Measurements from ENCODE around the gene LAMA5. TPM values are rescaled to one million over a fixed set of nuclear protein-coding genes. Genes with fewer than 3 reads are reported as not detected.
A peak's percentile ranks its signal among the peaks of the same experiment; 100 is the strongest.

Gene LAMA5
- total RNA-seq, 1 donor from 2014 or later, result 11.2 TPM

GRCh38 chr20:62359491-62360121, 7.5 kb downstream of the LAMA5 start:
- DNase-seq, result no peak

GRCh38 chr20:62359043-62359490, 8.0 kb downstream of the LAMA5 start:
- DNase-seq, result no peak

- no peak for DNase-seq
These were observed 8.7 kb downstream of the LAMA5 start for GRCh38 chr20:62358171-62359042.

DNA sequence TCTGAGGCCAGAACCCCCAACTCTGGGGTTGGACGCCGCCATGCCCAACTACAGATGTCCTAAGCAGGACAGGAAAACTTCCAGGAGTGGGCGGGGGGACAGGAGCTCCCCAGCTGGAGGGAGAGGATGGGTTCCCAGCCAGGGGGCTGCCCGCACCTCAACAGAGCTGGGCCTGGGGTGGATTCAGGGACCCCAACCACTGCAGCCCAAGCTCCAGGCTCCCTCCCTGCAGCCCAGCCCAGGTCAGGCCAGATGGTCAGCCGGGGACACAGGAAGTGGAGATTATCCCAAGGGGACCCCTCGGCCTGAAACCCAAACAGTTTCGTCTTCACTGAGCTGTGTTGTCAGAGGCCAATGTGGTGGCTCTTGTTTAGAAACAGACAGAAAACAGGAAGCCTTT, 9.4 kb downstream of the LAMA5 start:
- no peak for DNase-seq

- no peak for DNase-seq
These were observed 9.9 kb downstream of the LAMA5 start for GRCh38 chr20:62357187-62357667.

DNA sequence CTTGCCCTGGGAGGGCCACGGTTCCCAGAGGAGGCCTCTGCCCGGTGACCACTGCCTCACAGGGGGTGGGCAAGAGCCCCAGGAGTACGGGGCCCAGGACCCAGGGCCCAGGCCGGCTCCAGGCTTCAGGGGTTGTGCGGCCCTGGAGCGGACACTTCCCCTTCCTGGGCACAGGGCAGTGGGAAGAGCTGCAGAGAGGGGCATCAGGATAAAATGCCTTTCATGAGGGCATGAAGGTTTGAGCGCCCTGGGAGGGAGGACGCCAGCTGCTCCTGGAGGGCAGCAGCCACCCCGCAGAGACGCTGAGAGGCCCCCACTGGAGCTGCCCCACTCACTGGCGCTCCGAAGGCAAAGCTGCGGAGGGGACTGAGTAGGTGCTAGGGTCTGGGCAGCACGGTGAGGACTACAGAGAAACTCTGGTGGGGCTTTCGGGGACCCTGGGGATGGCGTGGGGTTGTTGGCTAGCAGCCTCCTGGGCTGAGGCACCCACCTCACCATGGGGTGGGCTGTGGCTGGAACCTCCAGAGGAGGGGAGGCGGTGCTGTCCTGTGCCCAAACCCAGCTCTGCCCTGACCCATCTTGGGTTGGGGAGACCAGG, 10.4 kb downstream of the LAMA5 start:
- peak; percentile 36 for DNase-seq

GRCh38 chr20:62355878-62356588, 11.1 kb downstream of the LAMA5 start:
- no peak for DNase-seq

DNA sequence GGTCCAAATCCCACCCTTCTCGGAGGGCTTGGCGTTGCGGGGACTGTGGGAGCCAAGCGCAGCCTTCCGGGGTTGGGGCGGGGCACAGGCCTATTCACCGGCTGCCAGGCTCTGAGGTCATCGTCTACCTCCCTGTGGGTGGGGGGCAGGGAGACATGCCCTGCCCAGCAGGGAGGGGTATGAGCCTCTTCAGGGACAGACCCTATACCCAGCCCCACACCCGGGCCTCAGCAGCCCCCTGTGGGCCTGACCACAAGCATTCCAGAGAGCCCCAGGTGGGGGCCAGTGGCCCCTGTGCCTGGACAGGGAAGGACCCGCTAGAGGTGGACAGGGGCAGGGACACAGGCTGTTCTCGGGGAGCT, 11.6 kb downstream of the LAMA5 start:
- DNase-seq, result peak; percentile 21

GRCh38 chr20:62354811-62355341, 12.2 kb downstream of the LAMA5 start:
- no peak for DNase-seq

DNA sequence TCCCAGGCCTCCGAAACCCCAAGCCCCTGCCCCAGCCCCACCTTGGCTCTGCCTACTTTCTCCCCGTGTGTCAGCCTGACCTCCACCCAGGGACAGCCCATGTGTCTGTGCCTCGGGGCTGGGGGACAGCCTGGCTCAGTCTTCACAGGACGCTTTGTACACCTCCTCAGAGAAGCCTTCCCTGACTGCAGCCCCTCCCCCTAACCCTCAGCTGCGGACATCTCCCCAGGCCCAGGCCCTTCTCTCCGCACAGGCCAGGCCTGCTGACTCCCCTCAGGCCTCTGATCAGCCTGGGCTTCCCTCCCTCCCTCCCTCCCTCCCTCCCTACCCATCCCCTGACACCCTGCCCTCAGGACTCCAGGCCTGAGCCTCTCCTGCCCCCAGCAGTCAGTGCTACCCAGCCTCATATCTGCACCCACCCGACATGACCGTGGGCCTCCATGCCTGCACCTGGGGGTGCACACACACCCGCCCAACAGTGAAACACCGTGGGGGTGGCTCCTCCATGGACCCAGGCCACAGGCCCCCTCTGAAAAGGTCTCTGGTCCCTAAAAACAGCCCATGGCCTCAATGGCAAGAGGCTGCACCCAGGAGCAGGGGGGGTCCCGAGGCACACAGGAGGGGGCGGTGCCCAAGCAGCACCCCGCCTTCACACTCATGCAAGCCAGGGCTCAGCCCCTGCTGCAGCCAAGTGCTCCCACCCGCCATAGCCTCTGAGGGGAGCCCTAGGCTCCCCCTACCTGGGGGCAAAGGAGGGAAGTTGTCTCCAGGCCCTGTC, 12.9 kb downstream of the LAMA5 start:
- no peak for DNase-seq

DNA sequence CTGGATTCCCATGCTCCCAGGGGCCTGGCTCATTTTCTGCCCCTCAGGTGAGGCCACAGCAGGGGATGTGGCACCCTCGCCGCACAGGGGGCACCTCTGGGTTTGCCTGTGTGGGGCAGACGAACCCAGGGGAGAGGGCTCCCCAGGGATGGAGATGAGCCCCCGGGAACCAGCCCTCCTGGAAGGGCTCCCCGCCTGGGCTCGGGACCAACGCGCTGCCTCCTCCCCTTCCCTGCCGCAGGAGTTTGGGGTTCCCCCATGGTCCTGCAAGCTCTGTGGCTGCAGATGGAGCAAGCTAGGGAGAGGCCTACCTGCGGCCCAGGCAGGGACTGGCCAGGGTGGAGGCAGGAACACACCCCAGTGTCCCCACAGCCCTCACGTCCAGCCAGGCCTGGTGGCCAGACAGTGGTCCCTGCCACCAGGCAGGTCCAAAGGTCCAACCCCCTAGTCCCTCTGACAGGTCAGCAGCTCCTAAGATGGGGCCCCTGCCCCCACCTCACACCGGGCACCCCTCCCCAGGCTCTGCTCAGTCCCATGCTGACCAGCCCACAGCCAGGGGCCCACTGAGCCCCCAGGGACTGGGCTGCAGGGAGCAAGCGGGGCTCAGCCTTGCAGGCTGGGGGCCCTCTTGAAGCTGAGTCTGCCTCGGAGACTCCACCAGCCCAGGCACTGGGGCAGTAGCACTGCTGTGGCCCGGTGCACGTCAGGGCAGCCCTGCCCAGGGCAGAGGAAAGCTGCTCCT, 13.7 kb downstream of the LAMA5 start:
- no peak for DNase-seq

GRCh38 chr20:62352402-62353288, 14.5 kb downstream of the LAMA5 start:
- peak; percentile 57 for DNase-seq

DNA sequence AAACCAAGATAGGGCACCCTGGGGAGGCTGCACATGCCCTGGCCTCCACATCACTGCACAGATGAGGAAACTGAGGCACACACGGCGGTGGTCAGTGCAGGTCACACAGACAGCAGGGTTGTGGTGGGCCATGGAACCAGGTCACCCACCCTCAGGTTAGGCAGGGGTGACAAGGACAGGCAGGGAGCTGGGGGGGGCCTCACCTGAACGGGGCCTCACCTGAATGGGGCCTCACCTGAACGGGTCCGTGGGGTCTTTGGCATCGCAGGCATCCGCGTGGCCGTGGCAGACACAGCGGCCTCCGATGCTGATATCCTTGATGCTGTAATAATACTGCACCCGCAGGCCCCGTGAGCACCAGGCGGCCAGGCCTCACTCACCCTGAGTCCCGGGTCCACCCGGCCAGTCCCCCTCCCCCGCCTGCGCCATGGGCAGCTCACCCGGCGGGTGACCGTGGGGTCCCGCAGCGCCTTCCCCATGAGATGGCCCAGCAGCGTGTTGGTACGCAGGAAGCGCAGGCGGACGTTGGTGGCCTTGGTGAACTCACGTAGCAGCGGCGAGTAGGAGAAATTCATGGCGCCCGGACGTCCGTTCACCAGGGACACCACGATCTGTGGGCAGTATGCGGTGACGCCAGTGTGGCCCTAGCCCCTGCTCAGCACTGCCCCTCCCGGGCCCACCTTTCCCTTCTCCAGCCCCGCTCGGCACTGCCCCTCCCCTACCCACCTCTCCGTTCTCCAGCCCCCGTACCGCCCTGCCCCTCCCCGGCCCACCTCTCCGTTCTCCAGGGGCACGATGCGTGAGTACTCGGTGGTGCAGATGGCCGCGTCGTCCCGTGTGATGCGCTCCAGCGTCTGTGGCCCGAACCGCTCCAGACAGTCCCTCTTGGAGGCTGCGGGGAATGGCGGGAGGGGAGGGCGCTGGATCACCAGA, 15.4 kb downstream of the LAMA5 start:
- DNase-seq, result no peak

DNA sequence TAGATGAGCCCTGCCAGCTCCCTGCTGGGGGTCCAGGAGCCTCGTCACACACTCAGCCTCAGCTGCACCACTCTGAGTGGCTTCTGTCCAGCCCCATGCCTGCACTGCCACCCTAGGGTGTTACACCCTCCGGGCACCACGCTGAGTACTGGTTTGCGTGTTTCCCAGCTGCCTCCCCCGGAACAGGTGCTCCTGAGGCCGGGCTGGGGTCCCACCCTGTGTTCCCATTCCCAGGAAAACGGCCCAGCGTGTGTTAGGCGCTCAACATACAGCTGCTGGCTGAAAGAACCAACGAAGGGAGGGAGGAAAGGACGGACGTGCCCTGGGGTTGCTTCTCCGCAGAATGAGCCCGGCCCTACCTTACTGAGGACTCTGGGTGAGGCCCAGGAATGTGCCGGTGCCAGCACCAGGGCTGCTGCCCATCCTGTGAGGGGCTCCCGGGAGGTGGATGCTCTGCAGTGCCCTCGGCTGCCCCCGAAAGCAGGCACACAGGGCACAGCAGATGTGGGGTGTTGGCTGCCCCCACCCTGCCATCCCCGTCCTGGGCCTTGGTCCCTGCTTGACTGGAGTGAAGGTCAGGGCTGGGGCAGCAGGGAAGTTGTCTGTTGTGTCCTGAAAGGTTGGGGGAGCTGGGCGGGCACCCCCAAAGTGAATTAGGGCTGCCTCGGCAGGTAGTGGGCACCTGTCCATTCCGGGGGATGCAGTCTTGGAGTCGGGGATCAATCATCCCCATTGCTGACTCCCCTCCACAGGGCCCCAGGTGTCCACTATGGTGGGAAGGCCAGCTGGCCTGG, 16.3 kb downstream of the LAMA5 start:
- DNase-seq, result no peak

GRCh38 chr20:62350098-62350628, 16.9 kb downstream of the LAMA5 start:
- DNase-seq, result no peak

- DNase-seq, result no peak
These were observed 17.5 kb downstream of the LAMA5 start for GRCh38 chr20:62349556-62350097.

DNA sequence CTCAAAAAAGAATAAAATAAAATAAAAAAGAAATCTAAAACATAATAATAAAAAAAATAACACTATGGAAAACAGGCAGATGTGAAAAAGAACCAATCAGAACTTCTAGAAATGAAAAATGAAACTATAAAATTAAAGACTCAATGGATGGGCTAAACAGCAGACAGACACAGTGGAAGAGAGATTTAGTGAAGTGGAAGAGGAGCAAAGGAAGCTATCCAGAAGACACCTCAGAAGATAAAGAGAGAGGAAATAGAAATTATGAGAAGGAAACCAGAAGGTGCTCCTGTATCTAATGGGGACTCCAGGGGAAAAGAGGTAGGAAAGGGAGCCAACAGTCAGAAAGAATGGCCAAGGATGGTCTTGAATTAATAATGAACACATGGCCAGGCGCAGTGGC, 18.5 kb downstream of the LAMA5 start:
- DNase-seq, result no peak

All from occipital lobe (tissue), 2 donors.